Measurements from ENCODE around the gene GNB3.
"Not testable (repeated sequence)": the region's sequence is repeated elsewhere in the genome, so short reads cannot be mapped to it uniquely, and the experiment has no call there.

- not testable (repeated sequence) for TF ChIP-seq GTF2F1 (IDR thresholded peaks at IDR 0.05; ENCODE audit: low read depth, low read length); MAFF (IDR thresholded peaks at IDR 0.05; ENCODE audit: low read length); CTCF (IDR thresholded peaks at IDR 0.05 in 2 of 3, conservative IDR thresholded peaks at IDR 0.05 in 1 of 3; ENCODE audit: insufficient read depth in 2 of 3, low read depth in 1 of 3, low read length in 3 of 3); HINFP (tag; conservative IDR thresholded peaks at IDR 0.05; ENCODE audit: low read depth); TSC22D4 (tag; IDR thresholded peaks at IDR 0.05); MAX (CRISPR knock-in tag; IDR thresholded peaks at IDR 0.05); CAMTA2 (CRISPR knock-in tag; conservative IDR thresholded peaks at IDR 0.05); XRCC4 (IDR thresholded peaks at IDR 0.05; ENCODE audit: extremely low read depth, insufficient read depth, insufficient read length); NCOR1 (IDR thresholded peaks at IDR 0.05); ZNF121 (CRISPR knock-in tag; conservative IDR thresholded peaks at IDR 0.05); SMARCE1 (IDR thresholded peaks at IDR 0.05)
- TF ChIP-seq, protein P1, sequence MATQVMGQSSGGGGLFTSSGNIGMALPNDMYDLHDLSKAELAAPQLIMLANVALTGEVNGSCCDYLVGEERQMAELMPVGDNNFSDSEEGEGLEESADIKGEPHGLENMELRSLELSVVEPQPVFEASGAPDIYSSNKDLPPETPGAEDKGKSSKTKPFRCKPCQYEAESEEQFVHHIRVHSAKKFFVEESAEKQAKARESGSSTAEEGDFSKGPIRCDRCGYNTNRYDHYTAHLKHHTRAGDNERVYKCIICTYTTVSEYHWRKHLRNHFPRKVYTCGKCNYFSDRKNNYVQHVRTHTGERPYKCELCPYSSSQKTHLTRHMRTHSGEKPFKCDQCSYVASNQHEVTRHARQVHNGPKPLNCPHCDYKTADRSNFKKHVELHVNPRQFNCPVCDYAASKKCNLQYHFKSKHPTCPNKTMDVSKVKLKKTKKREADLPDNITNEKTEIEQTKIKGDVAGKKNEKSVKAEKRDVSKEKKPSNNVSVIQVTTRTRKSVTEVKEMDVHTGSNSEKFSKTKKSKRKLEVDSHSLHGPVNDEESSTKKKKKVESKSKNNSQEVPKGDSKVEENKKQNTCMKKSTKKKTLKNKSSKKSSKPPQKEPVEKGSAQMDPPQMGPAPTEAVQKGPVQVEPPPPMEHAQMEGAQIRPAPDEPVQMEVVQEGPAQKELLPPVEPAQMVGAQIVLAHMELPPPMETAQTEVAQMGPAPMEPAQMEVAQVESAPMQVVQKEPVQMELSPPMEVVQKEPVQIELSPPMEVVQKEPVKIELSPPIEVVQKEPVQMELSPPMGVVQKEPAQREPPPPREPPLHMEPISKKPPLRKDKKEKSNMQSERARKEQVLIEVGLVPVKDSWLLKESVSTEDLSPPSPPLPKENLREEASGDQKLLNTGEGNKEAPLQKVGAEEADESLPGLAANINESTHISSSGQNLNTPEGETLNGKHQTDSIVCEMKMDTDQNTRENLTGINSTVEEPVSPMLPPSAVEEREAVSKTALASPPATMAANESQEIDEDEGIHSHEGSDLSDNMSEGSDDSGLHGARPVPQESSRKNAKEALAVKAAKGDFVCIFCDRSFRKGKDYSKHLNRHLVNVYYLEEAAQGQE (IDR thresholded peaks at IDR 0.05; ENCODE audit: borderline replicate concordance): not testable (repeated sequence)
- TF ChIP-seq, protein P1 (CRISPR knock-in tag; IDR thresholded peaks at IDR 0.05; ENCODE audit: low read depth): not testable (repeated sequence)
Observed at GRCh38 chr12:6870304-6870703, 29.6 kb downstream of the GNB3 start.

All from K562 (cell line).